ENCODE results near the gene PDAP1.
A peak's percentile ranks its signal among the peaks of the same experiment; 100 is the strongest.
"Not testable (repeated sequence)": the region's sequence is repeated elsewhere in the genome, so short reads cannot be mapped to it uniquely, and the experiment has no call there.

Gene PDAP1, protein sequence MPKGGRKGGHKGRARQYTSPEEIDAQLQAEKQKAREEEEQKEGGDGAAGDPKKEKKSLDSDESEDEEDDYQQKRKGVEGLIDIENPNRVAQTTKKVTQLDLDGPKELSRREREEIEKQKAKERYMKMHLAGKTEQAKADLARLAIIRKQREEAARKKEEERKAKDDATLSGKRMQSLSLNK

GRCh38 chr7:99408379-99409191 is at the start of gene PDAP1, which contains the start of gene BUD31:
TSS of gene PDAP1 (minus strand) at chr7:99408597. CDS start at chr7:99408548, 49 bp downstream.
TSS of gene BUD31 (plus strand) at chr7:99408969. CDS start at chr7:99411093, 2,124 bp downstream.
- Histone ChIP-seq H3K4me3 (peak within 1 kb of the TSS; percentile 61 to 98 (median 90)), H3K27ac (peak within 1 kb of the TSS; percentile 83 to 99 (median 98))

- H3K27ac ChIP-seq = no peak overlapping the region
Measured at GRCh38 chr7:99457650-99458493, 49.5 kb upstream of the PDAP1 start.

DNA sequence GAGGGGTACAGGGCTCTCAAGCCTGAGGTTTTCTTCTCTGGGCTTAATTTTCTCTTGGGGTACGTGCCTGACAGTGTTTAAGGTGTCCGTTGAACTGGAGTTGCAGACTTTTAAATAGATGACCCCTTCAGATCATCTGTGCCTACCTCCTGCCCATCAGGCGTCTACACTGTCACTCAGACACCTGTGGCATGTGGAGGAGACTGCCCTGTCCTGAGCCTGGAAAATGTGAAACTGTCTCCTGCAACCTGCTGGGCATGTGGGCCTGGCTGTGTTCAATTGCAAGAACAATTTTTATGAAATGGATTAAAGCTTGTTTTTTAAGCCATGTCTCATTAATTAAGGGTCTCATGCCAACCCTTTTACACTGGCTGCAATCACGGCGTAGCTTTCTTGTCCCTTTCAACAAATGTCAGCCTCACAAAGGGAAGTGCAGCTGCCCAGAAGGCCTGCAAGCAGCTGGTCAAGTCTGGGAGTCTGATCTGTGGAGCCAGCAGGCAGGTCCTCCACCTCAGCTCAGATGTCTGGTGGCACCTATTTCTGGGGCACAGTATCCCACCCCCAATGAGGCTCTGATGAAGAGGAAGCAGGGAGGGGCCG is 48.8 kb upstream of the PDAP1 start:
- no peak overlapping the region for H3K27ac ChIP-seq
- no peak overlapping the region for H3K4me3 ChIP-seq

More at GRCh38 chr7:99457650-99458493, 49.5 kb upstream of the PDAP1 start:
- no peak overlapping the region for H3K4me3 ChIP-seq

- no peak overlapping the region for H3K4me3 ChIP-seq
- H3K27ac ChIP-seq = no peak overlapping the region
Measured at GRCh38 chr7:99456288-99456687, 47.9 kb upstream of the PDAP1 start.

DNA sequence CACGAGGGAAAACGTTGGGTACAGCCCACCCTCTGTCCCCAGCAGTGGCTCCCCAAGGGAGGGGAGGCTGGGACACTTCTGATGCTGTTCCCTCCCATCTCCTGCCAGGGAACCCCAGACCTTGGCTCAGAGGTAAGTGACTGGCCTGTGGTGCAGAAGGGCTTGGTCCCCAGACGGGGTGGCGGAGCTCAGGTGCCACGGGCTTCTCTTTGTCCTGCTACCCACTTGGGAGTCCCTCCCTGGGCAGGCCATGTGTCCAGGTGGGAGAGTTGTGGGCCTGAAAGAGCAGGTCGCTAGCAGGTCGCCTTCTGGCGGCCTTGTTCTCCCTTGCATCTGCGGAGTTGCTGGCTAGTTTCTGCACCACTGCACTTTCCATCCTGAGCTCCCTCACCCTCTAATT is 47.5 kb upstream of the PDAP1 start:
- Histone ChIP-seq H3K4me3 (no peak overlapping the region), H3K27ac (no peak overlapping the region)

DNA sequence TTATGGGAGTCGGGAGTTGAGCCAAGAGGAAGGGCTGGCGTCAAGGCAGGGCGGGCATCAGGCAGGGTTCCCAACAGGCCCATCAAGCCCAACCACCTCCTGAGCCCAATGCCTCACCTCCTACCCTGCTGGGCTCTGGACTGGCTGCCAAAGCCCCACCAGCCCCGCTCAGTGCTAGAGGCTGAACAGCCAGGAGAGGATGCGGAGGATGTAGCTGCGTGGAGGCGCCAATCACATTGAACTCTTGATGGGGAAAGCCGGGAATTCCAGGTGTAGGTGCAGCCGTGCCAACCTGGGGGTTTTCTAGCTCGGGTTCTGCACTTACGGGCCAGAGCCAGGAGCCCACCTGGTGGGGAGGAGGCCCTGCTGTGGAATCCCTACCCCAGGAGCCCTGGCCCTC is 44.7 kb upstream of the PDAP1 start:
- Histone ChIP-seq H3K27ac (peak overlapping the region in 3 of 21 experiments; percentile 29 to 61 (median 47)), H3K4me3 (no peak overlapping the region)

DNA sequence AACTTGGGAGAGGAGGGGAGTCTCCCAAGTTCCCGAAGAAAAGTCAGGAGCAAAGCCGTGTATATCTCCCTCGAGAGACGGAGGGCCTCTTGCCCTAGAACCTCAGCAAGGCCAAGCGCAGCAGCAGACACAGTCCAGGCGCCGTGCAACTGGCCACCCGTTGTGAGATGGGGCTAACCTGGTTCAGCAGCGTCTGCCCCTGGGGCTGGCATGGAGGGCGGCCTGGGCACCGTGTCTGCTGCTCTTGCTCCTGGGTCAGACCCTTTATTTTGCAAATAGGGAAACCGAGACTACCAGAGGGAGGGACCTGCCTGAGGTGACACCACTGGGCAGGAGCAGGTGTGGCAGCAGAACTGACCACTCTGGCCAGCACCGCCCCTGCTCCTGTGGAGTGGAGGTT is 44.1 kb upstream of the PDAP1 start:
- Histone ChIP-seq H3K27ac (peak overlapping the region in 5 of 21 experiments; percentile 29 to 72 (median 32)), H3K4me3 (no peak overlapping the region)

- peak overlapping the region in 5 of 21 experiments; percentile 24 to 72 (median 35) for H3K27ac ChIP-seq
Measured at GRCh38 chr7:99451936-99452335, 43.5 kb upstream of the PDAP1 start.

GRCh38 chr7:99449326-99449725 is 40.9 kb upstream of the PDAP1 start:
- Histone ChIP-seq H3K4me3 (no peak overlapping the region), H3K27ac (no peak overlapping the region)

More at GRCh38 chr7:99451936-99452335, 43.5 kb upstream of the PDAP1 start:
- no peak overlapping the region for H3K4me3 ChIP-seq

DNA sequence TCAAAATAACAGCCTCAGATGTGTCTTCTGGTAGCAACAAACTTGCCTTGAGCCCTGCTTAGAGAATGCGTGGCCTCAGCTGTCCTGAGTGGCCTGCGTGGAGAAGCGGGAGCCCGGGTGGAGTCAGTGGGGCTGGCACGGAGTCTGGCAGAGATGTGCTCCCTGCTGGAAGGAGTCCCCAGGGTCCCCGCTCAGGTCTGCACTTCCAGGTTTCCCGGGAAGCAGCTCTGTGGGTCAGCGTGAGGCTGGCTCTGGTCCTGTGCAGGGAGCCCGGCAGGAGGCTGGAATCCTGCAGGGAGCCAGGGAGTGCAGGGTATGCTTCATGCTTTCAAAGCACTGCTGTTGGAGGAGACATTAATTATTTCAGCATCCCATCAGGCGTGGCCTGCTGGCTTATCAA is 40.5 kb upstream of the PDAP1 start:
- Histone ChIP-seq H3K27ac (no peak overlapping the region), H3K4me3 (no peak overlapping the region)

- no peak overlapping the region for H3K27ac ChIP-seq
- no peak overlapping the region for H3K4me3 ChIP-seq
Measured at GRCh38 chr7:99447943-99448342, 39.5 kb upstream of the PDAP1 start.

DNA sequence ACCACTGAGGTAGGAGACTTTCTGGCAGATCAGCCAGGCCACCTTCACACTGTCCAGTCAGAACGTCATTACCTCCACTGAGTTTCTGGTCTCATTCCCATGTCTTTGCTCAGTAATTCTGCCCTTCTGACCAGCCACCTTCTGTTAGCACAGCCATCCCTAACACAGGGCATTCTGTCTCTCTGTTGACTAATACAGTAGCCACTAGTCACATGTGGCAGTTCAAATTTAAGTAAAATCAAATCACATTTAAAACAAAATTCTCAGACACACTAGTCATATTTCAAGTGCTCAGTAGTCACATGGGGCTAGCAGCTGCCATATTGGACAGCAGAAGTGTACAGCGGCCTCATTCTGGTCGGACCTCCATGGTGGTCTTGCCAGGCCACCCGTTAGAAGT is 37.7 kb upstream of the PDAP1 start:
- no peak overlapping the region for H3K4me3 ChIP-seq
- no peak overlapping the region for H3K27ac ChIP-seq

- Histone ChIP-seq H3K4me3 (peak overlapping the region in 5 of 7 experiments; percentile 67 to 97 (median 96)), H3K27ac (peak overlapping the region in 8 of 21 experiments; percentile 85 to 96 (median 91))
Measured at GRCh38 chr7:99440195-99440594, 31.8 kb upstream of the PDAP1 start.

DNA sequence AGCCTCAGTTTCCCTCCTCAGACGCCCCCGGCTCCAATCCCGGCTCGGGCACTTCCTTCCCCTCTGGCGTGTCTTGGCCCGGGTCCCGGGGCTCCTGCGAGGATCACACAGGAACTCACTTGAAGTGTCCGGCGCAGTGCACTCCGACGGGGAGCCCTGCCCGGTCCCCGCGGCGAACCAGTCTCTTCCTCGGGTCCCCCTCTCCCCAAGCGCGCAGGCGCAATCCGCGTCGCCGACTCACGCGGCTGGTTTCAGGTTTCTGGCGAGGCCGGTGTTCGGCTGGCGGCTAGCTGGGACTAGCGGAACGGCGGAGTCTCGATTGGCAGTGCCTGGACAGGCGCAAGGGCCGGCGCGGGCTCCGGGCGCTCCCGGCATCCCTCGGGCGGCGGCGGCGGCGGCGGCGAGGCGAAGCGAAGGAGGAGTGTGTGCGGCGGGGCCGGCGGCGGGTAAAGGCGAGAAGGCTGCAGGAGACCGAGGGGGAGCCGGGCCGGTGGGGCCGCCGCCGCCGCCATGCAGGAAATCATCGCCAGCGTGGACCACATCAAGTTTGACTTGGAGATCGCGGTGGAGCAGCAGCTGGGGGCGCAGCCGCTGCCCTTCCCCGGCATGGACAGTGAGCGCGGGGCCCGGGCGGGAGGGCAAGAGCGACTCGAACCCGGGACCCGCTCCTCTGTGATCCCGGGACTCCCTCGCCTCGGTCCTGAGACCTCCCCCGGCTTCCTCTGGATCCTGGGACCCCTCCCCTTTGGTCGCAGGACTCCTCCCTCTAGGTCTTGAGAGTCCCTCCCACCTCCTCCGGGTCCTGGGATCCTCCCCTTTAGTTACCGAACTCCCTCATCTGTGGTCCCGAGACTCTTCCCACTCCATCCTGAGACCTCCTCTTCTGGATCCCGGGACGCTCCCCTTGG is 30.4 kb upstream of the PDAP1 start, which contains the start of the genes CPSF4 and PTCD1:
TSS of gene CPSF4 (plus strand) at position 371 of the 908 bp plus-strand sequence. CDS start at position 511, 140 bp downstream.
TSS of gene PTCD1 (minus strand) at position 226 of the 908 bp plus-strand sequence. CDS start 3,556 bp downstream, outside the sequence.
- Histone ChIP-seq H3K27ac (peak within 1 kb of the TSS; percentile 68 to 98 (median 89)), H3K4me3 (peak within 1 kb of the TSS; percentile 67 to 97 (median 95))

GRCh38 chr7:99437946-99438572 is 29.7 kb upstream of the PDAP1 start:
- peak overlapping the region; percentile 67 to 97 (median 95) for H3K4me3 ChIP-seq
- peak overlapping the region in 20 of 21 experiments; percentile 68 to 98 (median 89) for H3K27ac ChIP-seq

- Histone ChIP-seq H3K4me3 (no peak overlapping the region), H3K27ac (no peak overlapping the region)
Measured at GRCh38 chr7:99433158-99433557, 24.8 kb upstream of the PDAP1 start.

DNA sequence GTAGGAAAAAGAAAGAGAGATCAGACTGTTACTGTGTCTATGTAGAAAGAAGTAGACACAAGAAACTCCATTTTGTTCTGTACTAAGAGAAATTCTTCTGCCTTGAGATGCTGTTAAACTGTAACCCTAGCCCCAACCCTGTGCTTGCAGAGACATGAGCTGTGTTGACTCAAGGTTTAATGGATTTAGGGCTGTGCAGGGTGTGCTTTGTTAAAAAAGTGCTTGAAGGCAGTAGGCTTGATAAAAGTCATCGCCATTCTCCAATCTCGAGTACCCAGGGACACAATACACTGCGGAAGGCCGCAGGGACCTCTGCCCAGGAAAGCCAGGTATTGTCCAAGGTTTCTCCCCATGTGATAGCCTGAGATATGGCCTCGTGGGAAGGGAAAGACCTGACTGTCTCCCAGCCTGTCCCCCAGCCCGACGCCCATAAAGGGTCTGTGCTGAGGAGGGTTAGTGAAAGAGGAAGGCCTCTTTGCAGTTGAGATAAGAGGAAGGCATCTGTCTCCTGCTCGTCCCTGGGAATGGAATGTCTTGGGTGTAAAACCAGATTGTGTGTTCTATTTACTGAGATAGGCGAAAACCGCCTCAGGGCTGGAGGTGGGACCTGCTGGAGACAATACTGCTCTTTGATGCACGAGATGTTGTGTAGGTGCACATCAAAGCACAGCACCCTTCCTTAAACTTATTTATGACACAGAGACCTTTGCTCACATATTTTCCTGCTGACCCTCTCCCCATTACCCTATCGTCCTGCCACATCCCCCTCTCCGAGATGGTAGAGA is 23.6 kb upstream of the PDAP1 start:
- H3K27ac ChIP-seq = peak overlapping the region in 1 of 21 experiments; percentile 30
- H3K4me3 ChIP-seq = not testable (repeated sequence)
